NCI-H69 (cell line): ENCODE measurements around the gene SSR2.
A peak's percentile ranks its signal among the peaks of the same experiment; 100 is the strongest.

Source experiments
- DNase-seq: peaks from one replicate; lab custom pipeline; 2025; lab: John Stamatoyannopoulos, UW

Gene SSR2

GRCh38 chr1:156020293-156021092, at the start of gene SSR2:
TSS of gene SSR2 (minus strand) at chr1:156020951. CDS start at chr1:156020167, 784 bp downstream.
- peak; percentile 98 for DNase-seq

DNA sequence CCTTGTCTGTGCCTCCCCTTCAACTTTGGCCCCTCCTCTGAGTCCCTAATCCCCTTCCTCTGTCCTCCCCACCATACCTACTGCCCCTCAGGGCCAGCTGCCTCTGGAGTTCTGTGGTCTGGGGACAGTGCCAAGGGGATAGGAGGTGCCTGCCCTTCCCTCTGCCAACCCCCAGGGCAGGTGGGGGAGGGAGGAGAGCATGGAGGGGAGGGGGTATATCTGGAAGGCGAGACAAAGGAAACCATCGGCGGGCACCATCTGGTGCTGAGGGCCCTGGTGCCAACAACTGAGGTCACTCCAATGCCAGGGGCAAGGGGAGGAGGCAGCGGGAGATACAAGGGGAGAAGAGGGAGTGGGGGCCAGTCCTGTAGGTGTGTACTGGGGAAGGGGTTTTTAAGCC, 49.8 kb upstream of the SSR2 start:
- peak; percentile 98 for DNase-seq

DNA sequence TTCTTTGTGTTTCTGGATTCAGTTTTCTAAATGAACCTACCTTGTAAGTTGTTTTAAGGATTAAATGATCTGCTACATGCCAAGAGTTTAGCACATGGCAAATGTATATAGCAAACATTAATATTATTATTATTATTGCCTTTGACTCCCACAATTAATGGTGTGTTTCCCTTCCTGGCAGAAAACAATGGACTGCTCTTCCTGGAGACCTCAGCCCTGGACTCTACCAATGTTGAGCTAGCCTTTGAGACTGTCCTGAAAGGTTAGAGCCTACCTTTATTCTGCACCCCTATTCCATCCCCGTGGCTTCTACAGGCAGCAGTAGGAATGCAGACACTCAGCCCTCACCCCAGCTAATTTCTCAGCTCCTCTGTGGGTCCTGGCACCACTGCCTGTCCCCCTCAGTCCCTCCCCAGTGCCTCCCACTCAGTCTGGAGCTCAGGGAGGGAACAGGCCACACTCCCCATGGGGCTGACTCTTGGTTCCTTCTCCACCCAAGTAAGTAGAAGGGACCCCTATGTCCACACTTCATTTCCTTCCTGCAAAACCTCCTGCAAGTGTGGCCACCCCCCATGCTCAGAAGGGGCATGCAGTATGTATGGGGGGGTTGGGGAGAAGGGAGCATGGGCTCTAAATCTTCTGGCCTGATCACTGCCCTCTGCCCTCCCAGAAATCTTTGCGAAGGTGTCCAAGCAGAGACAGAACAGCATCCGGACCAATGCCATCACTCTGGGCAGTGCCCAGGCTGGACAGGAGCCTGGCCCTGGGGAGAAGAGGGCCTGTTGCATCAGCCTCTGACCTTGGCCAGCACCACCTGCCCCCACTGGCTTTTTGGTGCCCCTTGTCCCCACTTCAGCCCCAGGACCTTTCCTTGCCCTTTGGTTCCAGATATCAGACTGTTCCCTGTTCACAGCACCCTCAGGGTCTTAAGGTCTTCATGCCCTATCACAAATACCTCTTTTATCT, 49.0 kb upstream of the SSR2 start:
- no peak for DNase-seq

DNA sequence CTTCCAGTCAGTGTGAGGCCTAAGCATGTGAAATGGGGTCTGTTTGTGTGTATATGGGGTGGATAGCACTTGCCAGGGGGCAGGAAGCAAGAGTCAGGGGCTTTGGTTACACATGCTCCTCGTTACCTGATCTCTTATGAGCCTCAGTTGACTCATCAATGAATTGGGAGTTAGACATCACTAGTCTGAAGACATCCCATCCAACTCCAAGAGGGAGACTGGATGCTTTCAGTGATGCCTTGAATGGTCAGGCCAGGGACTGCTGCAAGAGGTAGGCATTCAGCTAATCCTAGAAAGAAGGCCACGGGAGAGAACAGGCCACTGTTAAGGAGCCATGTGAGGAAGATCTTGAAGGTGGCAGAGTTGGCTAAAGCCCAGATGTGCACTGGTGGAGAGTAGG, 46.5 kb upstream of the SSR2 start:
- DNase-seq = no peak

DNA sequence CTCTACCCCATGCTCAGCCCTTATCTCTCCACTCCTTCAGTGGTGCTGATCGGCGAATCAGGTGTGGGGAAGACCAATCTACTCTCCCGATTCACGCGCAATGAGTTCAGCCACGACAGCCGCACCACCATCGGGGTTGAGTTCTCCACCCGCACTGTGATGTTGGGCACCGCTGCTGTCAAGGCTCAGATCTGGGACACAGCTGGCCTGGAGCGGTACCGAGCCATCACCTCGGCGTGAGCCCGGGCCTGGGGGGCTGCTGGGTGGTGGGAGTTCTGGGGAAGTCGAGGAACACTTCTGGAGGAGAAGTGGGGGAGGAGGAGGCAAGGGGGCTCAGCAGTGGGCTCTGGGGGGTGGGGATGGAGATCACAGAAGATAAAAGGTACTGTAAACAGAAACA, 45.1 kb upstream of the SSR2 start:
- no peak for DNase-seq

GRCh38 chr1:156065212-156065611, 44.5 kb upstream of the SSR2 start:
- DNase-seq = no peak

DNA sequence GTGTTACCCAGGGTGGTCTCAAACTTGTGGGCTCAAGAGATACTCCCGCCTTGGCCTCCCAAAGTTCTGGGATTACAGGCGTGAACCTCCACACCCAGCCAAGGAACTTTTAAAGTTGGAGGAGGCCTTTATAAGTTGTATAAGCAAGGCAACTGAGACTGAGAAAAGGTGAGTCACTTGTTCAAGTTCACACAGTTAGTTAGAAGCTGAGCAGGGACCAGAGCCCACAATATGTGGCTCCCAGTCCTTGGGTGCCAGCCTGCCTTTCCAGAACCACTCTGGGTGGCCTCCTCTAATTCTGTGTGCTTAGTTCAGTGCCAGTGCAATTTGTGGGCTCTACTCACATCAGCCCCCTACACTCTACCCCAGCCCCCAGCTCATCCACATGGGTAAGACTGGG, 43.9 kb upstream of the SSR2 start:
- no peak for DNase-seq

- DNase-seq = peak; percentile 53
Measured at GRCh38 chr1:156063997-156064285, 43.2 kb upstream of the SSR2 start.

DNA sequence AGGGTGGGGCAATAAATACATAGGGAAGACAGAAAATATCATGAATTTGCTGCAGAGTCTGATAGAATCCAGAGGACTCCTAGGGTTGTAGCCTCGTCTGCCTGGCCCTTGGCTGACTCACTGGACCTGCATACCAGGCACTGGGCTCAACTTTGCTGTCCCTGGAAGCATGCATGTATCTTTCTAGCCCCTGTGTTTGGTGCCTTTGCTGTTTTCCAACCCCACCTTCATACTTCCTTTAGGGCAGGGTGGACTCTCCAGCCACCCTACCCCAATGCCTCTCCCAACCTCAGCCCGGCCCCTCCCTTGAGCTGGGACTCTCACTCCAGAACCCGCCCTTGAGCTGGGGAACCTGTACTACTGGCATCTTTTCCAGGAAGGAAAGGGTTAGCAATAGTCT, 41.4 kb upstream of the SSR2 start:
- no peak for DNase-seq

GRCh38 chr1:156060937-156061636, 40.3 kb upstream of the SSR2 start, which contains the start of gene RAB25:
TSS of gene RAB25 (plus strand) at chr1:156061160. CDS start at chr1:156061401, 241 bp downstream.
- peak; percentile 61 for DNase-seq

- no peak for DNase-seq
Measured at GRCh38 chr1:156056326-156056849, 35.6 kb upstream of the SSR2 start.

GRCh38 chr1:156055281-156056048, 34.7 kb upstream of the SSR2 start:
- DNase-seq = no peak

DNA sequence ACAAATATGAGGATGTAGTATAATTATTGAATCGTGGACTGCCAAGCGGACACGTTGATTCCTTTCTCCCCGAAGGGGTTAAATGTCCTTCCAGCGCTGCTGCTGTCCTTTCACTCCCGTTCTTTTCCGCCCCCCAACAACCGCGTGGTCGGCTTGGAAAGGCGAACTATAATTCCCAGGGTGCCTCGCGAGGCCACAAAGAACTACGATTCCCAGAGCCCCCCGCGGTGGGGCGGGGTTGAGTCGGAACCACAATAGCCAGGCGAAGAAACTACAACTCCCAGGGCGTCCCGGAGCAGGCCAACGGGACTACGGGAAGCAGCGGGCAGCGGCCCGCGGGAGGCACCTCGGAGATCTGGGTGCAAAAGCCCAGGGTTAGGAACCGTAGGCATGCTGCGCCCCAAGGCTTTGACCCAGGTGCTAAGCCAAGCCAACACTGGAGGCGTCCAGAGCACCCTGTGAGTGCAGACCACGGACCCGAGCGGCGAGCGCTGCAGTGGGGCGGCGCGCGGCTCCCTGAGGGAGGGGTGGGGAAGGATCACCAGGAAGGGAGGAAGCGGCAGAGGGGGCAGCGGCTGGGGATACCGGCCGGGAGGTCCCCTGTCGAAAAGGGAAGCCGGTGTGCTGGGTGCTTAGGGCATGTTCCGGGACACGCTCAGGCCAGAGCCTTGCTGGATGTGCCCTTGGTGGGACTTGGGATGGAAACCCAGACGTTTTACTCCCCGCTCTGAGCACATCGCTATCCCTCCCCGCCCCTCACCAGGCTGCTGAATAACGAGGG, 33.9 kb upstream of the SSR2 start, which contains the start of gene LAMTOR2:
TSS of gene LAMTOR2 (plus strand) at position 283 of the 781 bp plus-strand sequence. CDS start at position 391, 108 bp downstream.
- DNase-seq = peak; percentile 100

GRCh38 chr1:156053768-156054499, 33.2 kb upstream of the SSR2 start, which contains the start of gene UBQLN4:
TSS of gene UBQLN4 (minus strand) at chr1:156053798. CDS start at chr1:156053701, 97 bp downstream.
- peak; percentile 97 for DNase-seq

DNA sequence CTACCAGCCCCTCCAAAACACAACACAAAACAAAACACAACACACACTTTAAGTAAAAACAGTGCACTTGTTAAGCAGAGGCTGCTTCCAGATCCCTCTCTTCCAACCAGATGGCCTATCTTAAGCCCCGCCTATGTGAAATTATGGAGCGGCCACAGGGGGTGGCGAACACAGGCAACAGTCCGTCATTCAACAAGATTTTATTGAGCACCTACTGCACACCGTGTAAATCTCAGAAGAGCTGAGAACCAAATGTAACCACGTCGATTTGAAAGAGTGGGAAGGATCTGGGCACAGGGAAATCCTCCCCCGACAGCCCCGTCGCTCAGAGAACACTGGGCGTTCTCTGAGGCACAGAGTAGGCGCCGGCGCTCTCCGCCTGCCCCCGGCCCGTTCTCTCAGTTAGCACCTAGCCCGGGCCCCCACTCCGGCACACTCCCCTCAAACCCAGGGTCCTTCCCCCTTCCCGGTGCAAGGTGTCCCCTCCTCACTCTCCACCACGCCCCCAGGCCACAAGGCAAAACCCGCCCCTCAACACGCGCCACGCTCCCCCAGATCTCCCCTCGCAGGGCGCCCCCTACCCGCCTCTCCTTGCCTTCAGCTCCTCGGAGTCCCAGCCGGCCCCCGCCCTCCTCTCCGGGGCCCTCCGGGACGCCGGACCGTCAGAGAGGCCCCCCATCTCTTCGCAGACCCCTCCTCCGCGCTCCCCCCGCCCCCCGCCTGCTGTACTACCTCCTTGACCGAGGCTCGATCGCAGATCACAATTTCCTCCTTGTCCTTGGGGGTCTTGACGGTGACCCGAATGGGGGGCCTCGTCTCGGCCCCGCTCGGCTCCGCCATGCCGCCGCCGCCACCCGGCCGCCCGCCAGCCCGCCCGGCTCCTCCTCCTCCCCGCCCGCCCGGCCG, 32.4 kb upstream of the SSR2 start:
- peak; percentile 82 for DNase-seq

GRCh38 chr1:156051011-156051725, 30.4 kb upstream of the SSR2 start:
- DNase-seq = no peak

GRCh38 chr1:156050376-156050775, 29.6 kb upstream of the SSR2 start:
- no peak for DNase-seq
